Hepatocyte (in vitro differentiated cells): ENCODE measurements around the gene CX3CR1. TPM values are rescaled to one million over a fixed set of nuclear protein-coding genes. Genes with fewer than 3 reads are reported as not detected.

ENCODE experiments used
- DNase-seq: peaks from one replicate; pipeline ENCODE4 v3.0.0-alpha.2; 2016; ENCODE audit warnings: low spot score
- H2AFZ ChIP-seq: fragments of 200-600 bp; sonication (generic); 2 replicates; pipeline ENCODE4 v1.6.0; 2016; ENCODE audit warnings: antibody characterized with exemption, mild to moderate bottlenecking
- H3K27ac ChIP-seq: fragments of 200-600 bp; sonication (generic); 2 replicates; pipeline ENCODE4 v1.5.1; 2016; ENCODE audit warnings: mild to moderate bottlenecking
- H3K27me3 ChIP-seq: fragments of 200-600 bp; sonication (generic); 2 replicates; pipeline ENCODE4 v1.6.1; 2016
- H3K36me3 ChIP-seq: fragments of 200-600 bp; sonication (generic); replicated peaks from 2 replicates; pipeline ENCODE4 v1.5.1; 2016; ENCODE audit warnings: low read depth; ENCODE audit not compliant: insufficient read depth
- H3K4me1 ChIP-seq: fragments of 200-600 bp; sonication (generic); 2 replicates; pipeline ENCODE4 v1.5.1; 2016; ENCODE audit warnings: mild to moderate bottlenecking, moderate library complexity; ENCODE audit not compliant: insufficient read depth
- H3K4me2 ChIP-seq: fragments of 200-600 bp; sonication (generic); 2 replicates; pipeline ENCODE4 v1.6.0; 2016
- H3K4me3 ChIP-seq: fragments of 200-600 bp; sonication (generic); 2 replicates; pipeline ENCODE4 v1.5.1; 2016; ENCODE audit warnings: mild to moderate bottlenecking
- H3K79me2 ChIP-seq: fragments of 200-600 bp; sonication (generic); 2 replicates; pipeline ENCODE4 v1.6.0; 2017; ENCODE audit warnings: mild to moderate bottlenecking
- H3K9me2 ChIP-seq: fragments of 200-600 bp; sonication (generic); replicated peaks from 2 replicates; pipeline ENCODE4 v1.6.0; 2017; ENCODE audit warnings: mild to moderate bottlenecking; ENCODE audit not compliant: insufficient read depth
- H3K9me3 ChIP-seq: fragments of 200-600 bp; sonication (generic); 2 replicates; pipeline ENCODE4 v1.5.1; 2016; ENCODE audit warnings: low read depth, mild to moderate bottlenecking
- H4K20me1 ChIP-seq: fragments of 200-600 bp; sonication (generic); 2 replicates; pipeline ENCODE4 v1.6.0; 2016; ENCODE audit warnings: mild to moderate bottlenecking; ENCODE audit not compliant: insufficient read depth, poor library complexity, severe bottlenecking
- CTCF ChIP-seq: fragments of 200-600 bp; sonication (generic); IDR thresholded peaks from 2 replicates; pipeline ENCODE4 v1.5.1; 2016; ENCODE audit warnings: antibody characterized with exemption, mild to moderate bottlenecking; ENCODE audit not compliant: poor library complexity
- EZH2 ChIP-seq: fragments of 200-600 bp; sonication (generic); IDR thresholded peaks from 2 replicates; pipeline ENCODE4 v1.6.1; 2016; ENCODE audit warnings: antibody characterized with exemption, mild to moderate bottlenecking, borderline replicate concordance
- EZH2phosphoT487 ChIP-seq: fragments of 200-600 bp; sonication (generic); IDR thresholded peaks from one replicate; pipeline ENCODE4 v1.6.1; 2018; ENCODE audit warnings: antibody characterized with exemption, mild to moderate bottlenecking, low read depth, moderate library complexity; ENCODE audit not compliant: unreplicated experiment, severe bottlenecking
- WGBS: methylation state at CpG from one replicate; pipeline ENCODE4 v1.1.6; 2016; ENCODE audit warnings: low lambda C conversion rate; ENCODE audit errors: missing lambda C conversion rate; 5-methylcytosine and 5-hydroxymethylcytosine counted together
- polyA plus RNA-seq: library from polyadenylated mRNA; unstranded; fragments of >200 nt; fragmentation: Nextera tagmentation; extraction: Ambion mirVana; gene quantifications from 2 replicates; pipeline ENCODE4 v1.2.1, GENCODE V29; 2016
- total RNA-seq: library from RNA; depleted of rRNA; stranded (reverse); fragments of >200 nt; gene quantifications from 2 replicates; pipeline ENCODE4 v1.2.3, GENCODE V29; 2014

The CX3CR1 gene
- total and polyA plus RNA-seq, 2 experiments from 2014 or later = 0.70 TPM; not detected in 1

DNA sequence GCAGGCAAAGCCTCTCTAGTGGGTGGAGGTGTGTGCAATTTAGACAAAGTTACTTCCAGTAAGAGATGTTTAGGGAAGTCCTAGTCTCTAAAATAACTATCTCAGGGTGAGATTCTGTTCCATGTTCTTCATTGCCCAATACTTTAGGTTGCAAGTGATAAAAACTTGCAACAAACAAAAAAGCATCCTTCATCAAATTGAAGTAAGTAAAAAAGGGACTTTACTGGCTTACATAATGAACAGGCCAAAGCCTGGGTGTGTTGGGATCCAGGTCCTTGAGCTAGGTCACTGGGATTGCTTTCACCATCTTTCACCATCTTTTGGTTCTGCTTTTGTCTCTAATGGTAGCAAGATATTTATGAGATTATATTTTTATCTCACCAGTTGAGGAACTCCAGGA is 38.3 kb downstream of the CX3CR1 start:
- H3K27ac ChIP-seq = no peak overlapping the region
- H3K27me3 ChIP-seq = no peaks in the 10 kb centered on the region
- no peak overlapping the region for H2AFZ ChIP-seq
- no peaks in the 10 kb centered on the region for H3K4me1 ChIP-seq
- no peaks in the 10 kb centered on the region for H3K79me2 ChIP-seq
- no peak overlapping the region for H3K4me3 ChIP-seq
- no peak for DNase-seq
- H3K9me3 ChIP-seq = no peaks in the 10 kb centered on the region
- no peak overlapping the region for H3K4me2 ChIP-seq
- no peaks in the 10 kb centered on the region for H3K36me3 ChIP-seq
- no peaks in the 10 kb centered on the region for H3K9me2 ChIP-seq
- H4K20me1 ChIP-seq = no peaks in the 10 kb centered on the region
- no peak for TF ChIP-seq CTCF
- TF ChIP-seq EZH2 = no peak
- no peak for TF ChIP-seq EZH2phosphoT487

GRCh38 chr3:39237027-39237426 is 42.8 kb downstream of the CX3CR1 start:
- Histone ChIP-seq H3K27me3 (no peaks in the 10 kb centered on the region), H4K20me1 (no peaks in the 10 kb centered on the region), H3K4me2 (no peak overlapping the region), H3K4me1 (no peaks in the 10 kb centered on the region), H2AFZ (no peak overlapping the region), H3K9me2 (no peaks in the 10 kb centered on the region), H3K79me2 (no peaks in the 10 kb centered on the region), H3K4me3 (no peak overlapping the region), H3K36me3 (no peaks in the 10 kb centered on the region), H3K27ac (no peak overlapping the region), H3K9me3 (no peaks in the 10 kb centered on the region)
- TF ChIP-seq EZH2 (no peak), EZH2phosphoT487 (no peak), CTCF (no peak)
- WGBS = 79% methylated on average over 6 of the region's 6 CpGs
- DNase-seq = no peak

GRCh38 chr3:39234651-39235050 is 45.2 kb downstream of the CX3CR1 start:
- Histone ChIP-seq H3K9me3 (no peaks in the 10 kb centered on the region), H4K20me1 (no peaks in the 10 kb centered on the region), H3K4me1 (no peaks in the 10 kb centered on the region), H3K27me3 (no peaks in the 10 kb centered on the region), H3K79me2 (no peaks in the 10 kb centered on the region), H3K9me2 (no peaks in the 10 kb centered on the region), H3K4me3 (no peak overlapping the region), H3K36me3 (no peaks in the 10 kb centered on the region), H3K4me2 (no peak overlapping the region), H2AFZ (no peak overlapping the region), H3K27ac (no peak overlapping the region)
- WGBS = 33% methylated on average over 2 of the region's 2 CpGs
- no peak for DNase-seq
- TF ChIP-seq CTCF (no peak), EZH2 (no peak), EZH2phosphoT487 (no peak)

- WGBS = 46% methylated on average over 3 of the region's 3 CpGs
- Histone ChIP-seq H3K36me3 (no peaks in the 10 kb centered on the region), H3K4me1 (no peaks in the 10 kb centered on the region), H3K79me2 (no peaks in the 10 kb centered on the region), H2AFZ (no peak overlapping the region), H3K4me3 (no peak overlapping the region), H4K20me1 (no peaks in the 10 kb centered on the region), H3K27ac (no peak overlapping the region), H3K4me2 (no peak overlapping the region), H3K27me3 (no peaks in the 10 kb centered on the region), H3K9me3 (no peaks in the 10 kb centered on the region), H3K9me2 (no peaks in the 10 kb centered on the region)
- no peak for DNase-seq
- no peak for TF ChIP-seq EZH2phosphoT487
- no peak for TF ChIP-seq CTCF
- no peak for TF ChIP-seq EZH2
Measured at GRCh38 chr3:39232859-39233258, 47.0 kb downstream of the CX3CR1 start.
